Activated B cell treated with CpG ODN at 0.5 μM for 24 hours (primary cell): ENCODE measurements around the gene METTL25. TPM values are rescaled to one million over a fixed set of nuclear protein-coding genes. Genes with fewer than 3 reads are reported as not detected.

ENCODE experiments used
- ATAC-seq: fragments of 200-7000 bp; cut with Tn5 transposase; one replicate; pipeline ENCODE4 v1.10.0; 2021; ENCODE audit warnings: low read depth, mild to moderate bottlenecking, moderate library complexity
- CTCF ChIA-PET: fragments of 350-600 bp; sonication (Branson Sonifier 250); formaldehyde crosslinking; loops from one replicate; lab custom pipeline; 2021; ENCODE audit warnings: antibody characterized with exemption; lab: Charles Lee
- POLR2A ChIA-PET: fragments of 350-600 bp; sonication (Branson Sonifier 250); formaldehyde crosslinking; loops from one replicate; lab custom pipeline; 2021; ENCODE audit warnings: antibody characterized with exemption; lab: Charles Lee
- DNase-seq: peaks from one replicate; pipeline ENCODE4 v3.0.0; 2022
- H3K27ac Mint-ChIP-seq: one replicate; pipeline ENCODE4 v1.8.0; 2020; ENCODE audit warnings: mixed read lengths
- H3K27me3 Mint-ChIP-seq: one replicate; pipeline ENCODE4 v1.8.0; 2021; ENCODE audit warnings: mixed read lengths
- H3K36me3 Mint-ChIP-seq: one replicate; pipeline ENCODE4 v1.8.0; 2021; ENCODE audit warnings: low read depth, mixed read lengths
- H3K4me1 Mint-ChIP-seq: one replicate; pipeline ENCODE4 v1.8.0; 2021; ENCODE audit warnings: mixed read lengths
- H3K4me3 Mint-ChIP-seq: one replicate; pipeline ENCODE4 v1.8.0; 2020; ENCODE audit warnings: mild to moderate bottlenecking, mixed read lengths
- H3K9me3 Mint-ChIP-seq: one replicate; pipeline ENCODE4 v1.8.0; 2020; ENCODE audit warnings: mixed read lengths
- intact Hi-C: fragments of 100-400 bp; cut with micrococcal nuclease; formaldehyde crosslinking; loops from one replicate; pipeline ENCODE4 v1.15.1; 2024
- total RNA-seq: library from RNA; stranded (reverse); gene quantifications from 2 replicates; pipeline ENCODE4 v1.2.3, GENCODE V29; 2022
- TF ChIP-seq, protein P1 (sequence below): fragments of 200-600 bp; IDR thresholded peaks from one replicate; pipeline ENCODE4 v1.8.0; 2022; ENCODE audit warnings: antibody characterized with exemption, mild to moderate bottlenecking

Gene METTL25
- total RNA-seq, 1 donor from 2014 or later = 17.1 TPM

DNA sequence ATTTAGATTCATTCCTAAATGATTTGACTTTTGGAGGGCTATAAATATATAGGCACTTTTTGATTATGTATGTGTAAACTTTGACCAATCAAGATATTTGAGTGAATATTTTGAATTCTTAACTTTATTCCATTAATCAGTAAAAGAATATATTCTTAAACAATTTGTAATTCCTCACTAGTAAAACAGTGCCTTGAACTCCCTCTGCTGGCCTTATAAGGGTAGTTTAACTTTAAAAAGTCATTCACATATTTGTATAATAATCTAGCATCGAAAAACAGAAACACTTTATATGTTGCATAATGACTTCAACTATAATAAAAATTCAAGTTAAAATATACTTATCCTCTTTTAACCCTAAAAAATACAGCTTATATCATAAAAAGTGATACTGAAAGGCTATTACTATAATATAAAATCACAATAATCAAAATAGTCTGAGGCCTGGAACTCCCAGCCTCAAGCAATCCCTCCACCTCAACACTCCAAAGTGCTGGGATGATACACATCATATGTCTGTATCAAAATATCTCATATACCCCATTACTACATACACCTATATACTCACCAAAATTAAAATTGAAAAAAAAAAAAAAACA lies 31.3 kb upstream of the METTL25 start:
- ChIA-PET CTCF (no interaction called here), POLR2A (no interaction called here)
- intact Hi-C loops = loop anchor here (10.0 kb wide), 1 partner anchor 1912 kb away; no protein-coding TSS in a partner anchor
- Mint-ChIP-seq H3K4me1 (no peaks in the 10 kb centered on the region), H3K9me3 (no peaks in the 10 kb centered on the region), H3K36me3 (no peaks in the 10 kb centered on the region), H3K27ac (no peak overlapping the region), H3K27me3 (no peaks in the 10 kb centered on the region), H3K4me3 (no peak overlapping the region)
- DNase-seq = no peak
- TF ChIP-seq, protein P1, sequence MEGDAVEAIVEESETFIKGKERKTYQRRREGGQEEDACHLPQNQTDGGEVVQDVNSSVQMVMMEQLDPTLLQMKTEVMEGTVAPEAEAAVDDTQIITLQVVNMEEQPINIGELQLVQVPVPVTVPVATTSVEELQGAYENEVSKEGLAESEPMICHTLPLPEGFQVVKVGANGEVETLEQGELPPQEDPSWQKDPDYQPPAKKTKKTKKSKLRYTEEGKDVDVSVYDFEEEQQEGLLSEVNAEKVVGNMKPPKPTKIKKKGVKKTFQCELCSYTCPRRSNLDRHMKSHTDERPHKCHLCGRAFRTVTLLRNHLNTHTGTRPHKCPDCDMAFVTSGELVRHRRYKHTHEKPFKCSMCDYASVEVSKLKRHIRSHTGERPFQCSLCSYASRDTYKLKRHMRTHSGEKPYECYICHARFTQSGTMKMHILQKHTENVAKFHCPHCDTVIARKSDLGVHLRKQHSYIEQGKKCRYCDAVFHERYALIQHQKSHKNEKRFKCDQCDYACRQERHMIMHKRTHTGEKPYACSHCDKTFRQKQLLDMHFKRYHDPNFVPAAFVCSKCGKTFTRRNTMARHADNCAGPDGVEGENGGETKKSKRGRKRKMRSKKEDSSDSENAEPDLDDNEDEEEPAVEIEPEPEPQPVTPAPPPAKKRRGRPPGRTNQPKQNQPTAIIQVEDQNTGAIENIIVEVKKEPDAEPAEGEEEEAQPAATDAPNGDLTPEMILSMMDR = no peak
- ATAC-seq = no peak

DNA sequence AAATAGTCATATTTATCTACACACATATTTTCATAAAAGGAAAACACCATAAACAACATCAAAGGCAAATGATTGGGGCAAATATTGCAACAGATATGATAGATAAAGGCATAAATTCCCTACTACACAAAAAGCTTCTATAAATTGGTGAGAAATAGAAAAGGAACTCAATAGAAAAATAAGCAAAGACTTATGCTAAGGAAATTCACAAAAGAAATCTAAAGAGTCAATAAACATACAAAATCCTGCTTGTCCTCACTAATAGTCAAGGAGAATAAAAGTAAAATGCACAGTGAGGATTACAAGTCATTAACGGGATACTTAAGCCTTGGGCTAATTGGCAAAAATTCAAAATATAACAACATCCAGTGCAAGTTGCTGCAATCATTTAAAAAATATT lies 30.5 kb upstream of the METTL25 start:
- ChIA-PET CTCF (no interaction called here), POLR2A (no interaction called here)
- intact Hi-C loops = loop anchor here (10.0 kb wide), 1 partner anchor 1913 kb away; no protein-coding TSS in a partner anchor
- Mint-ChIP-seq H3K27ac (no peak overlapping the region), H3K27me3 (no peaks in the 10 kb centered on the region), H3K9me3 (no peaks in the 10 kb centered on the region), H3K4me3 (no peak overlapping the region), H3K36me3 (no peaks in the 10 kb centered on the region), H3K4me1 (no peaks in the 10 kb centered on the region)
- ATAC-seq = no peak
- TF ChIP-seq, protein P1 = no peak
- no peak for DNase-seq

DNA sequence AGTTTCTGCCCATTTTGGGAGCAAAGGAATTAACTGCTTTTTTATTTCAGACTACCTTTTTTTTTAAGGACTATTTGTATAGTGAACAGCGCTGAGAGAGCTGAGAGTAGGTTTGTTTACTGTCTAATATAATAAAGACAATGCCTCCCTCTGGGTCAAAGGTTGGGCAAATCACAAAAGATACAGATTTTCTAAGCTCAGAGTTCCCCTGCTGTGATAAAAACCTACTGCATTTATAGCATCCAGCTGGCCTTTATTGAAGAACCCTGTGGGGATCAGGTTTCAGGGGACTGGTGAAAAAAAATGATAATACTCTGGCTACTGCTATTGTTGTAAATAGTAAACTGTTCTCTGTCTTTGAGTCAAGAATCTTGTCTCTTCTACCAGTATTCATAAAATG lies 28.8 kb upstream of the METTL25 start:
- intact Hi-C loops = loop anchor here (10.0 kb wide), 1 partner anchor 1915 kb away; no protein-coding TSS in a partner anchor
- Mint-ChIP-seq H3K4me3 (no peak overlapping the region), H3K27ac (no peak overlapping the region), H3K36me3 (no peaks in the 10 kb centered on the region), H3K9me3 (no peaks in the 10 kb centered on the region), H3K4me1 (no peaks in the 10 kb centered on the region), H3K27me3 (no peaks in the 10 kb centered on the region)
- ChIA-PET POLR2A (no interaction called here), CTCF (no interaction called here)
- no peak for DNase-seq
- TF ChIP-seq, protein P1 = no peak
- no peak for ATAC-seq

DNA sequence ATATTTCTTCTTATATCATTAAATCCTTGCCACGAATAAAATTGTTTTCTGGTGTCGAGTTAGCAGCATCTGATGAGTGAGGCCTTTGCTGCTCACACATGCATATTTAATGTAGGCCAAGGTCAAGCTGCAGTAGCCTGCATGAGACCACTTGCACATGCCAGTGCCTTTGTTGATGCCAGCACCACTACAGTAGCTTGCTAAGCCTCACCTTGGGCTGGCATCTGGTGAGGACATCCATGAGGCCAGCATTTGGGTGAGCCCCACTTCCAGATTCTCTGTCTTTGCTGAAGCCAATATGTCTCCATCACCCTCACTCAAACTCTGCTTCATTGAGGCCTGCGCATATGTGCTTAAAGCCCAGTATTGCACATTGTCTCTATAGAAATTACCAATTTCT lies 8.2 kb upstream of the METTL25 start:
- Mint-ChIP-seq H3K27me3 (no peaks in the 10 kb centered on the region), H3K4me1 (peaks cover 4% of the 10 kb centered on the region), H3K27ac (no peak overlapping the region), H3K4me3 (no peak overlapping the region), H3K36me3 (peaks cover 67% of the 10 kb centered on the region), H3K9me3 (no peaks in the 10 kb centered on the region)
- TF ChIP-seq, protein P1 = no peak
- intact Hi-C loops = no loop called here
- POLR2A ChIA-PET = no interaction called here
- DNase-seq (no peak), ATAC-seq (no peak)
- CTCF ChIA-PET = no interaction called here

DNA sequence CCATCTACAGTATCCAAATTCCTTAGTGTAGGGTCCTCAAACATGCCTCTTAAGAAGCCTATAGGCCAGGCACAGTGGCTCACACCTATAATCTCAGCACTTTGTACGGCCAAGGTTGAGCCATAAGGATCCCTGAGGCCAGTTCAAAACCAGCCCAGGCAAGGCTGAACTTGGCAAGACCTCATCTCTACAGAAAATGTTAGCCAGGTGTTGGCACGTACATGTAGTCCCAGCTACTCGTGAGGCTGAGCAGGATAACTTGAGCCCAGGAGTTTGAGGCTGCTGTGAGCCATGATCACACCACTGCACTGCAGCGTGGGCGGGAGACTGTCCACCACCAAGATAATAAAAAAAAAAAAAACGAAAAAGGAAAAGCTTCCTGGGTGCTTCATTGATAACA lies 6.9 kb upstream of the METTL25 start:
- H3K4me3 Mint-ChIP-seq = no peak overlapping the region
- H3K27ac Mint-ChIP-seq = no peak overlapping the region
- intact Hi-C loops = no loop called here
- peaks cover 79% of the 10 kb centered on the region for H3K36me3 Mint-ChIP-seq
- no peak for DNase-seq
- TF ChIP-seq, protein P1 = no peak
- CTCF ChIA-PET = no interaction called here
- POLR2A ChIA-PET = no interaction called here
- H3K27me3 Mint-ChIP-seq = no peaks in the 10 kb centered on the region
- no peak for ATAC-seq
- peaks cover 15% of the 10 kb centered on the region for H3K4me1 Mint-ChIP-seq
- H3K9me3 Mint-ChIP-seq = no peaks in the 10 kb centered on the region
